ENCODE results near the gene LRFN4. TPM values are rescaled to one million over a fixed set of nuclear protein-coding genes. Genes with fewer than 3 reads are reported as not detected.

Gene LRFN4
- total and polyA plus RNA-seq, 2 of the 13 experiments (the other 11 are each of a cell fraction or from before 2014, with no cell fraction given) = 1.3 to 6.8 TPM

DNA sequence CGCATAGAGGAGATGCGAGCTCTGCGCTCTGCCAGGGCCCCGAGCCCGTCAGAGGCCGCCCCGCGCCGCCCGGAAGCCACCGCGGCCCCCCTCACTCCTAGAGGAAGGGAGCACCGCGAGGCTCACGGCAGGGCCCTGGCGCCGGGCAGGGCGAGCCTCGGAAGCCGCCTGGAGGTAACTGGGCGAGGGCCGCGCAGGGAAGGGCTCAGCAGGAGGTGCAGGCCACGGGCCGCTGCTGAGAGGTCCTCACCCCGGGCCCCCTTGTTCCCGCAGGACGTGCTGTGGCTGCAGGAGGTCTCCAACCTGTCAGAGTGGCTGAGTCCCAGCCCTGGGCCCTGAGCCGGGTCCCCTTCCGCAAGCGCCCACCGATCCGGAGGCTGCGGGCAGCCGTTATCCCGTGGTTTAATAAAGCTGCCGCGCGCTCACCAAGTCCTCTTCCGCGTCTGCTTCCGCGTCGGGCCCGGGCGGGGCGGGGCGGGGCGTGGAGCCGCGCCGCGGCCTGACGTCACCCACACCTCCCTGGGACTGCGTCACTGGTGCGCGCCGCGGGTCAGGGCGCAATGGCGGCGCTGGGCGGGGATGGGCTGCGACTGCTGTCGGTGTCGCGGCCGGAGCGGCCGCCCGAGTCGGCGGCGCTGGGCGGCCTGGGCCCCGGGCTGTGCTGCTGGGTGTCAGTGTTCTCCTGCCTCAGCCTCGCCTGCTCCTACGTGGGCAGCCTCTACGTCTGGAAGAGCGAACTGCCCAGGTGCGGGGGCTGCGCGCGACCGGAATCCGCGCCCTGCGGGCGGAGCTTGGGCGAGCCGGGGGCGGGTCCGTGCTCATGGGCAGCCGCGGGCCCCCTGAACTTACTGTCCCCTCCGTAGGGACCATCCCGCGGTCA is 13.7 kb upstream of the LRFN4 start, which contains the start of gene RCE1:
Gene RCE1, plus strand, starts transcription at position 546 of the 880 bp plus-strand sequence. Its CDS starts 15 bp downstream, at position 561.
- Histone ChIP-seq H3K9ac (ENCODE audit: insufficient read depth, low read depth, low read length) (peak within 1 kb of the TSS; percentile 96), H2AFZ (ENCODE audit: low read length) (no peak within 1 kb of the TSS), H3K36me3 (replicated peaks in 1 of 2; ENCODE audit: control insufficient read depth in 1 of 2, insufficient read depth in 2 of 2, low read length in 2 of 2) (peaks cover 4 to 37% of the 10 kb centered on the region in 2 experiments), H3K27me3 (ENCODE audit: control insufficient read depth in 1 of 2, insufficient read depth in 2 of 2, low read length in 2 of 2) (no peaks in the 10 kb centered on the region; a peak in 1 of 5 replicates), H3K4me2 (ENCODE audit: low read depth, low read length) (peak within 1 kb of the TSS; percentile 95), H3K79me2 (ENCODE audit: insufficient read depth, low read length) (peaks cover 28% of the 10 kb centered on the region), H3K27ac (ENCODE audit: extremely low read length, insufficient read depth, low read length) (peak within 1 kb of the TSS; percentile 82), H3K4me1 (ENCODE audit: insufficient read depth, low read length) (peaks cover 28% of the 10 kb centered on the region), H3K9me3 (ENCODE audit: low read length) (no peaks in the 10 kb centered on the region), H4K20me1 (ENCODE audit: insufficient read depth, low read length) (peaks cover 6% of the 10 kb centered on the region; the same call in 1 of the 2 replicates), H3K4me3 (replicated peaks in 1 of 3; ENCODE audit: insufficient read depth in 1 of 3, low read depth in 2 of 3, low read length in 3 of 3) (peak within 1 kb of the TSS; percentile 87 to 99 (median 87))
- no CpG with 5 or more reads among the region's 98 CpGs for WGBS (ENCODE audit: low lambda C conversion rate)
- BruUV-seq (replicated peaks) = TSS peak; percentile 52
- DNase-seq (ENCODE audit: low spot score) = peak; percentile 71
- in situ Hi-C loops (cut with HindIII; ENCODE audit: extremely low pct_ligation_motif_present, low pct_unique_long_range_greater_than_20kb) = loop anchor here (10.0 to 25.0 kb wide), 3 partner anchors 132 to 431 kb away; partner anchors contain the start of genes C11orf86, CTSF and NPAS4
- POLR2A ChIA-PET = interaction anchor here (0.7 to 4.2 kb wide), 24 partner anchors 9 to 530 kb away, joined by 3 to 24 read pairs (median 4); partner anchors contain the start of genes BBS1, DPP3, MRPL11 and PC
- CTCF ChIA-PET (ENCODE audit: low intra/inter-chr PET ratio, low total read pairs) = no interaction called here
- peak; percentile 47 for FAIRE-seq
- intact Hi-C loops (cut with micrococcal nuclease; ENCODE audit: unreplicated experiment) = loop anchor here (5.0 kb wide), 1 partner anchor 134 kb away; the partner anchor contains the start of gene C11orf86
- peak; percentile 78 for ATAC-seq
- TF ChIP-seq ZNF510 (CRISPR knock-in tag; IDR thresholded peaks at IDR 0.05; ENCODE audit: low read depth) (no peak), ZNF800 (CRISPR knock-in tag; IDR thresholded peaks at IDR 0.05) (no peak; the same call in 1 of the 2 replicates), TCF7L2 (IDR thresholded peaks at IDR 0.05; ENCODE audit: low read depth, low read length) (no peak), MZF1 (CRISPR knock-in tag; IDR thresholded peaks at IDR 0.05; ENCODE audit: borderline replicate concordance) (no peak), SUZ12 (IDR thresholded peaks at IDR 0.05; ENCODE audit: low read depth, low read length) (no peak), POLR2AphosphoS5 (IDR thresholded peaks at IDR 0.05; ENCODE audit: low read depth, low read length) (peak; percentile 75), ZNF12 (CRISPR knock-in tag; IDR thresholded peaks at IDR 0.05) (peak; percentile 75), ZSCAN29 (CRISPR knock-in tag; conservative IDR thresholded peaks at IDR 0.05) (no peak), ZNF615 (CRISPR knock-in tag; IDR thresholded peaks at IDR 0.05; ENCODE audit: borderline replicate concordance) (no peak), THRA (CRISPR knock-in tag; IDR thresholded peaks at IDR 0.05; ENCODE audit: borderline replicate concordance) (no peak), NONO (IDR thresholded peaks at IDR 0.05) (no peak), NONO (CRISPR knock-in tag; conservative IDR thresholded peaks at IDR 0.05) (peak; percentile 57; the same call in 1 of the 2 replicates), ZNF605 (CRISPR knock-in tag; IDR thresholded peaks at IDR 0.05) (no peak), TRAFD1 (CRISPR knock-in tag; IDR thresholded peaks at IDR 0.05; ENCODE audit: borderline replicate concordance) (no peak), YEATS2 (CRISPR knock-in tag; IDR thresholded peaks at IDR 0.05; ENCODE audit: borderline replicate concordance) (peak; percentile 39; the same call in 1 of the 2 replicates)
- TF ChIP-seq, protein P1, sequence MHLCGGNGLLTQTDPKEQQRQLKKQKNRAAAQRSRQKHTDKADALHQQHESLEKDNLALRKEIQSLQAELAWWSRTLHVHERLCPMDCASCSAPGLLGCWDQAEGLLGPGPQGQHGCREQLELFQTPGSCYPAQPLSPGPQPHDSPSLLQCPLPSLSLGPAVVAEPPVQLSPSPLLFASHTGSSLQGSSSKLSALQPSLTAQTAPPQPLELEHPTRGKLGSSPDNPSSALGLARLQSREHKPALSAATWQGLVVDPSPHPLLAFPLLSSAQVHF (CRISPR knock-in tag; IDR thresholded peaks at IDR 0.05) = no peak
